Lung (tissue), 12 donors: ENCODE measurements around the gene AHRR. TPM values are rescaled to one million over a fixed set of nuclear protein-coding genes. Genes with fewer than 3 reads are reported as not detected.

Source experiments
- ATAC-seq: fragments of 200-7000 bp; cut with Tn5 transposase; one replicate; pipeline ENCODE4 v1.9.1; 2020; ENCODE audit warnings: moderate number of reproducible peaks; ENCODE audit not compliant: insufficient read depth, low FRiP score
- DNase-seq, 3 donors: peaks; one replicate each; pipeline ENCODE4 v3.0.0-alpha.2; 2013 to 2017
- H3K27ac ChIP-seq, 2 donors: one replicate each; pipeline ENCODE4 v1.5.1; 2013; ENCODE audit warnings: mild to moderate bottlenecking in 2 of 2, moderate library complexity in 2 of 2, control low read depth in 1 of 2, inconsistent platforms in 1 of 2, low read depth in 1 of 2, low read length in 1 of 2
- H3K27me3 ChIP-seq, 3 donors: one replicate each; pipeline ENCODE4 v1.5.1; 2013; ENCODE audit warnings: low read length in 2 of 3; ENCODE audit not compliant: control insufficient read depth in 3 of 3, insufficient read depth in 3 of 3
- H3K36me3 ChIP-seq, 4 donors: one replicate each; pipeline ENCODE4 v1.5.1; 2013; ENCODE audit warnings: low read length in 4 of 4, mild to moderate bottlenecking in 1 of 4, moderate library complexity in 1 of 4; ENCODE audit not compliant: control insufficient read depth in 4 of 4, insufficient read depth in 4 of 4
- H3K4me1 ChIP-seq, 5 donors: one replicate each; pipeline ENCODE4 v1.5.1; 2013; ENCODE audit warnings: low read length in 5 of 5, mild to moderate bottlenecking in 2 of 5, moderate library complexity in 1 of 5; ENCODE audit not compliant: control insufficient read depth in 5 of 5, insufficient read depth in 5 of 5
- H3K4me3 ChIP-seq: one replicate; pipeline ENCODE4 v1.5.1; 2013; ENCODE audit warnings: mild to moderate bottlenecking, control low read depth, moderate library complexity
- H3K9ac ChIP-seq, 2 donors: one replicate each; pipeline ENCODE4 v1.5.1; 2013; ENCODE audit warnings: low read length in 2 of 2, control low read depth in 1 of 2; ENCODE audit not compliant: insufficient read depth in 1 of 2
- H3K9me3 ChIP-seq, 4 donors: one replicate each; pipeline ENCODE4 v1.5.1; 2013; ENCODE audit warnings: low read length in 3 of 4, mild to moderate bottlenecking in 1 of 4, moderate library complexity in 1 of 4; ENCODE audit not compliant: control insufficient read depth in 4 of 4, insufficient read depth in 3 of 4
- WGBS, 2 donors: extraction: QIAGEN DNeasy Blood & Tissue Kit; methylation state at CpG; one replicate each; pipeline ENCODE4 v1.1.7; 2013; 5-methylcytosine and 5-hydroxymethylcytosine counted together
- polyA plus RNA-seq, 2 donors: library from polyadenylated mRNA; stranded (reverse); fragments of 200-250 nt; gene quantifications; one replicate each; pipeline ENCODE4 v1.2.1, GENCODE V29; 2013
- total RNA-seq, 2 donors: library from RNA; depleted of rRNA in 1 of 2; stranded (reverse); fragments of >200 nt in 1 of 2; gene quantifications; one replicate each; pipeline ENCODE4 v1.2.1, GENCODE V29; 2014 to 2021
- TF ChIP-seq, protein P1 (sequence below): IDR thresholded peaks from 2 replicates; pipeline ENCODE4 v1.5.1; 2012; ENCODE audit warnings: mild to moderate bottlenecking; ENCODE audit errors: control extremely low read depth, extremely low read depth
- donor health status: control.
- donor health status: control.
- donor health status: Bipolar disorder and iron deficiency.
- donor health status: healthy.
- donor health status: DM: yes; HTN: yes; CAD: no.

Gene AHRR
- total and polyA plus RNA-seq, 4 donors = 0.63 to 8.8 (median 2.8) TPM

DNA sequence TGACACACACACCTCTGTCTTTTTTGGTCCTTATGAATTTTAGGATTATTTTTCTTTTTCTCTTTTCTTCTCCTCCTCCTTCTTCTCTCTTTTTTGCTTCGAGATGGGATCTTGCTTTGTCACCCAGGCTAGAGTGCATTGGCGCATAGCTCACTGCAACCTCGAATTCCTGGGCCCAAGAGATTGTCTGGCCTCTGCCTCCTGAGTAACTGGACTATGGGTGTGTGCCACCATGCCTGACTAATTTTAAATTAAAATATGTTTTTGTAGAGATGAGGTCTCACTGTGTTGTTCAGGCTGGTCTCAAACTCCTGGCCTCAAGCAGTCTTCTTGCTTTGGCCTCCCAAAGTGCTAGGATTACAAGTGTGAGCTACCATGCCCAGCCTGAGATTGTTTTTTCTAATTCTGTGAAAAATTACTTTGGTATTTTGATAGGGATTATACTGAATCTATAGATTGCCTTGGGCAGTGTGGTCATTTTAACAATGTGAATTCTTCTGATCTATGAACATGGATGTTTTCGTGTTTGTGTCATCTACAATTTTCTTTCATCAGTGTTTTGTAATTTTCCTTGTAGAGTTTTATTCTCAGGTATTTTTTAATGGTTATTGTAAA lies 7.7 kb downstream of the AHRR start:
- Histone ChIP-seq H3K36me3 (no peaks in the 10 kb centered on the region), H3K4me3 (no peak overlapping the region), H3K27ac (no peak overlapping the region), H3K4me1 (no peaks in the 10 kb centered on the region), H3K9me3 (no peaks in the 10 kb centered on the region), H3K27me3 (peaks cover 0 to 12% (median 0%) of the 10 kb centered on the region in 3 donors), H3K9ac (no peak overlapping the region)
- DNase-seq = no peak
- TF ChIP-seq, protein P1, sequence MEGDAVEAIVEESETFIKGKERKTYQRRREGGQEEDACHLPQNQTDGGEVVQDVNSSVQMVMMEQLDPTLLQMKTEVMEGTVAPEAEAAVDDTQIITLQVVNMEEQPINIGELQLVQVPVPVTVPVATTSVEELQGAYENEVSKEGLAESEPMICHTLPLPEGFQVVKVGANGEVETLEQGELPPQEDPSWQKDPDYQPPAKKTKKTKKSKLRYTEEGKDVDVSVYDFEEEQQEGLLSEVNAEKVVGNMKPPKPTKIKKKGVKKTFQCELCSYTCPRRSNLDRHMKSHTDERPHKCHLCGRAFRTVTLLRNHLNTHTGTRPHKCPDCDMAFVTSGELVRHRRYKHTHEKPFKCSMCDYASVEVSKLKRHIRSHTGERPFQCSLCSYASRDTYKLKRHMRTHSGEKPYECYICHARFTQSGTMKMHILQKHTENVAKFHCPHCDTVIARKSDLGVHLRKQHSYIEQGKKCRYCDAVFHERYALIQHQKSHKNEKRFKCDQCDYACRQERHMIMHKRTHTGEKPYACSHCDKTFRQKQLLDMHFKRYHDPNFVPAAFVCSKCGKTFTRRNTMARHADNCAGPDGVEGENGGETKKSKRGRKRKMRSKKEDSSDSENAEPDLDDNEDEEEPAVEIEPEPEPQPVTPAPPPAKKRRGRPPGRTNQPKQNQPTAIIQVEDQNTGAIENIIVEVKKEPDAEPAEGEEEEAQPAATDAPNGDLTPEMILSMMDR = no peak
- 88 to 90% methylated on average over 4 of the region's 4 CpGs for WGBS, 2 donors
- ATAC-seq = no peak

DNA sequence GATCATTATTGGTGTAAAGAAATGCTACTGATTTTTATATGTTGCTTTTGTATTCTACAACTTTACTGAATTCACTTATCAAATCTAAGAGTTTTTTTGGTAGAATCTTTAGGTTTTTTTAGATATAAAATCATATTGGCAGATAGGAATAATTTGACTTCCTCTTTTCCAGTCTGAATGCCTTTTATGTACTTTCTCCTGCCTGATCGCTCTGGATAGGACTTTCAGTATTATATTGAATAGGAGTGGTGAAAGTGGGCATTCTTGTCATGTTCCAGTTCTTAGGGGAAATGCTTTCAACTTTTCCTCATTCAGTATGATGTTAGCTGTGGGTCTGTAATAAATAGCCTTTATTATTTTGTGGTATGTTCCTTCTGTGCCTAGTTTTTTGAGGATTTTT lies 8.3 kb downstream of the AHRR start:
- Histone ChIP-seq H3K27me3 (peaks cover 0 to 10% (median 0%) of the 10 kb centered on the region in 3 donors), H3K36me3 (no peaks in the 10 kb centered on the region), H3K9me3 (no peaks in the 10 kb centered on the region), H3K9ac (no peak overlapping the region), H3K27ac (no peak overlapping the region), H3K4me1 (no peaks in the 10 kb centered on the region), H3K4me3 (no peak overlapping the region)
- TF ChIP-seq, protein P1 = no peak
- ATAC-seq (no peak), DNase-seq (no peak)
- WGBS, 2 donors = 87% methylated on average over 1 of the region's 1 CpG

DNA sequence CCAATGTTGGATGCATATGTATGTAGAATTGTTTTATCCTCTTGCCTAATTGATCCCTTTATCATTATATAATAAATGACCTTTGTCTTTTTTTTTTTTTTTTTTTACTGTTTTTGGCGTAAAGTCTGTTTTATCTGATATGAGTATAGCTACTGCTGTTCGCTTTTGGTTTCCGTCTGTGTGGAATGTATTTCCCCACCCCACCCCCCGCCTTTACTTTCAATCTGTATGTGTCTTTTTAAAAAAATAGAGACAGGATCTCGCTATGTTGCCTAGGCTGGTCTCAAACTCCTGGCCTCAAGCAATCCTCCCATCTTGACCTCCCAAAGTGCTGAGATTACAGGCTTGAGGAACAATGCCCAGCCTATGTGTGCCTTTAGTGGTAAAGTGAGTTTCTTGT lies 11.3 kb downstream of the AHRR start:
- 66 to 83% methylated on average over 5 of the region's 5 CpGs for WGBS, 2 donors
- Histone ChIP-seq H3K4me3 (no peak overlapping the region), H3K9ac (no peak overlapping the region), H3K27me3 (peaks cover 0 to 2% (median 0%) of the 10 kb centered on the region in 3 donors), H3K27ac (no peak overlapping the region), H3K36me3 (no peaks in the 10 kb centered on the region), H3K4me1 (peaks cover 0 to 14% (median 0%) of the 10 kb centered on the region in 5 donors), H3K9me3 (no peaks in the 10 kb centered on the region)
- ATAC-seq = no peak
- DNase-seq = no peak
- TF ChIP-seq, protein P1 = no peak

DNA sequence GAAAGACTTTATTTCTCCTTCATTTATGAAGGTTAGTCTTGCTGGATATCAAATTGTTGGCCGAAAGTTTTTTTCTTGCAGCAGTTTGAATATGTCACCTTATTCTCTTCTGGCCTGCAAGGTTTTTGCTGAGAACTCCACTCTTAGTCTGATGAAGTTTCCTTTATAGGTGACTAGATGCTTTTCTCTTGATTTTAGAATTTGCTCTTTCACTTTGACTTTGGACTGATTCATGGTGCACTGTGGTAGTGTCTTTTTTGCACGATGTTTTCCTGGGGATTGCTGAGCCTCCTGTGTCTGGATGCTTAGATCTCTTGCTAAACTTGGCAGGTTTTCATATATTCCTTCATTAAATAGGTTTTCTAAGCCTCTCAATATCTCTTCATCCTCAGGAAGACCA lies 12.4 kb downstream of the AHRR start:
- H3K4me3 ChIP-seq = no peak overlapping the region
- H3K36me3 ChIP-seq = no peaks in the 10 kb centered on the region
- no peak for DNase-seq
- H3K9ac ChIP-seq = no peak overlapping the region
- TF ChIP-seq, protein P1 = no peak
- H3K9me3 ChIP-seq = no peaks in the 10 kb centered on the region
- WGBS, 2 donors = 80 to 98% methylated on average over 2 of the region's 2 CpGs
- peaks cover 0 to 14% (median 0%) of the 10 kb centered on the region in 5 donors for H3K4me1 ChIP-seq
- no peak overlapping the region for H3K27ac ChIP-seq
- ATAC-seq = no peak
- H3K27me3 ChIP-seq = peaks cover 0 to 2% (median 0%) of the 10 kb centered on the region in 3 donors
